ENCODE data around the gene ZIK1. TPM values are rescaled to one million over a fixed set of nuclear protein-coding genes. Genes with fewer than 3 reads are reported as not detected.

Gene ZIK1
- total and polyA plus RNA-seq, 2 experiments from 2014 or later: 10.3 to 40.5 TPM

DNA sequence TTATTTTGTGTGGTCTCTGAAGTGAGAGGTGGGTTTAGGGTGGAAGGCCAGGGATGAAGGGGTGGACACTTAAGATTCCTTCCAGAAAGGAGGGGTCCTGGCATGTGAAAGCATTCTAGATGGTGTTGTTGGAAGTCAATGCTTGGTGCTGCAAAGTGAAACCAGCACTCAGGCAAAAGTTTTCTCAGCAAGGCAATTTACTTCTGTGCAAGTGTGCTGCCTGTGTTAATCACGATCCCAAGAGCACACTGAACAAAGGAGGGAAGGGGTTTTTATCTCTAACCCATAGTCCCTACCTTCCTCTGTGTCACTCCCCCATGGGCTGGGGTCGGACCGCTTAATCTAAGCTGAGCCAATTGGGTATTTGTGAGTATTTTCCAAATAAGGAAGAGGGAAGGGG, 31.4 kb downstream of the ZIK1 start (continued):
- TF ChIP-seq STAT1 (IDR thresholded peaks at IDR 0.05; ENCODE audit: unreplicated experiment) (no peak), EZH2phosphoT487 (IDR thresholded peaks at IDR 0.05; ENCODE audit: unreplicated experiment) (no peak), POLR2AphosphoS5 (IDR thresholded peaks at IDR 0.05; ENCODE audit: low read depth) (no peak), CREB1 (CRISPR knock-in tag; IDR thresholded peaks at IDR 0.05; ENCODE audit: low read depth) (no peak)
- TF ChIP-seq, protein P1, sequence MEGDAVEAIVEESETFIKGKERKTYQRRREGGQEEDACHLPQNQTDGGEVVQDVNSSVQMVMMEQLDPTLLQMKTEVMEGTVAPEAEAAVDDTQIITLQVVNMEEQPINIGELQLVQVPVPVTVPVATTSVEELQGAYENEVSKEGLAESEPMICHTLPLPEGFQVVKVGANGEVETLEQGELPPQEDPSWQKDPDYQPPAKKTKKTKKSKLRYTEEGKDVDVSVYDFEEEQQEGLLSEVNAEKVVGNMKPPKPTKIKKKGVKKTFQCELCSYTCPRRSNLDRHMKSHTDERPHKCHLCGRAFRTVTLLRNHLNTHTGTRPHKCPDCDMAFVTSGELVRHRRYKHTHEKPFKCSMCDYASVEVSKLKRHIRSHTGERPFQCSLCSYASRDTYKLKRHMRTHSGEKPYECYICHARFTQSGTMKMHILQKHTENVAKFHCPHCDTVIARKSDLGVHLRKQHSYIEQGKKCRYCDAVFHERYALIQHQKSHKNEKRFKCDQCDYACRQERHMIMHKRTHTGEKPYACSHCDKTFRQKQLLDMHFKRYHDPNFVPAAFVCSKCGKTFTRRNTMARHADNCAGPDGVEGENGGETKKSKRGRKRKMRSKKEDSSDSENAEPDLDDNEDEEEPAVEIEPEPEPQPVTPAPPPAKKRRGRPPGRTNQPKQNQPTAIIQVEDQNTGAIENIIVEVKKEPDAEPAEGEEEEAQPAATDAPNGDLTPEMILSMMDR (conservative IDR thresholded peaks at IDR 0.05; ENCODE audit: low read depth in 2 of 2): no peak

DNA sequence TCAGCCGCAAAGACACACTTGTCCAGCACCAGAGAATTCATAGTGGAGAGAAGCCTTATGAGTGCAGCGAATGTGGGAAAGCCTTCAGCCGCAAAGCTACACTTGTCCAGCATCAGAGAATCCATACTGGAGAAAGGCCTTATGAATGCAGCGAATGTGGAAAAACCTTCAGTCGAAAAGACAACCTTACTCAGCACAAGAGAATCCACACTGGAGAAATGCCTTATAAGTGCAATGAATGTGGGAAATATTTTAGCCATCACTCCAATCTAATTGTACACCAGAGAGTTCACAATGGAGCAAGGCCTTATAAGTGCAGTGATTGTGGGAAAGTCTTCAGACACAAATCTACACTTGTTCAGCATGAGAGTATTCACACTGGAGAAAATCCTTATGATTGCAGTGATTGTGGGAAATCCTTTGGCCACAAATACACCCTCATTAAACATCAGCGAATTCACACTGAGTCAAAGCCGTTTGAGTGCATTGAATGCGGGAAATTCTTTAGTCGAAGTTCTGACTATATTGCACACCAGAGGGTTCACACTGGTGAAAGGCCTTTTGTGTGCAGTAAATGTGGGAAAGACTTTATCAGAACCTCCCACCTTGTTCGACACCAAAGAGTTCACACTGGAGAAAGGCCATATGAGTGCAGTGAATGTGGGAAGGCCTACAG, 36.9 kb downstream of the ZIK1 start:
- Histone ChIP-seq H3K27ac (ENCODE audit: low read depth) (no peak overlapping the region), H4K20me1 (replicated peaks; ENCODE audit: insufficient read depth) (peaks cover 14% of the 10 kb centered on the region), H3K79me2 (replicated peaks; ENCODE audit: insufficient read depth) (peaks cover 90% of the 10 kb centered on the region), H3K27me3 (ENCODE audit: insufficient read depth) (no peaks in the 10 kb centered on the region), H3K9me2 (ENCODE audit: insufficient read depth) (peaks cover 14% of the 10 kb centered on the region), H3K36me3 (ENCODE audit: insufficient read depth) (peaks cover 80% of the 10 kb centered on the region), H2AFZ (no peak overlapping the region), H3K4me1 (ENCODE audit: insufficient read depth) (no peaks in the 10 kb centered on the region), H3K4me2 (no peak overlapping the region), H3F3A (replicated peaks; ENCODE audit: low read depth) (0 out of 2 replicates have a peak, but pooled peaks cover 11% of the 10 kb centered on the region), H3K4me3 (peak overlapping the region; percentile 28; the same call in 1 of the 2 replicates)
- DNase-seq (ENCODE audit: low spot score) (peak; percentile 40), ATAC-seq (no peak)
- Mint-ChIP-seq H3K27me3 (ENCODE audit: insufficient read depth, low read depth, poor library complexity) (peaks cover 10% of the 10 kb centered on the region), H3K36me3 (ENCODE audit: low read depth) (peaks cover 98% of the 10 kb centered on the region), H3K27ac (no peak overlapping the region), H3K4me1 (no peaks in the 10 kb centered on the region), H3K9me3 (peaks cover 96% of the 10 kb centered on the region), H3K4me3 (no peak overlapping the region)
- no peak for TF ChIP-seq CREB1 (CRISPR knock-in tag; IDR thresholded peaks at IDR 0.05; ENCODE audit: low read depth)
- TF ChIP-seq POLR2AphosphoS5 (IDR thresholded peaks at IDR 0.05; ENCODE audit: low read depth): no peak
- TF ChIP-seq, protein P2, sequence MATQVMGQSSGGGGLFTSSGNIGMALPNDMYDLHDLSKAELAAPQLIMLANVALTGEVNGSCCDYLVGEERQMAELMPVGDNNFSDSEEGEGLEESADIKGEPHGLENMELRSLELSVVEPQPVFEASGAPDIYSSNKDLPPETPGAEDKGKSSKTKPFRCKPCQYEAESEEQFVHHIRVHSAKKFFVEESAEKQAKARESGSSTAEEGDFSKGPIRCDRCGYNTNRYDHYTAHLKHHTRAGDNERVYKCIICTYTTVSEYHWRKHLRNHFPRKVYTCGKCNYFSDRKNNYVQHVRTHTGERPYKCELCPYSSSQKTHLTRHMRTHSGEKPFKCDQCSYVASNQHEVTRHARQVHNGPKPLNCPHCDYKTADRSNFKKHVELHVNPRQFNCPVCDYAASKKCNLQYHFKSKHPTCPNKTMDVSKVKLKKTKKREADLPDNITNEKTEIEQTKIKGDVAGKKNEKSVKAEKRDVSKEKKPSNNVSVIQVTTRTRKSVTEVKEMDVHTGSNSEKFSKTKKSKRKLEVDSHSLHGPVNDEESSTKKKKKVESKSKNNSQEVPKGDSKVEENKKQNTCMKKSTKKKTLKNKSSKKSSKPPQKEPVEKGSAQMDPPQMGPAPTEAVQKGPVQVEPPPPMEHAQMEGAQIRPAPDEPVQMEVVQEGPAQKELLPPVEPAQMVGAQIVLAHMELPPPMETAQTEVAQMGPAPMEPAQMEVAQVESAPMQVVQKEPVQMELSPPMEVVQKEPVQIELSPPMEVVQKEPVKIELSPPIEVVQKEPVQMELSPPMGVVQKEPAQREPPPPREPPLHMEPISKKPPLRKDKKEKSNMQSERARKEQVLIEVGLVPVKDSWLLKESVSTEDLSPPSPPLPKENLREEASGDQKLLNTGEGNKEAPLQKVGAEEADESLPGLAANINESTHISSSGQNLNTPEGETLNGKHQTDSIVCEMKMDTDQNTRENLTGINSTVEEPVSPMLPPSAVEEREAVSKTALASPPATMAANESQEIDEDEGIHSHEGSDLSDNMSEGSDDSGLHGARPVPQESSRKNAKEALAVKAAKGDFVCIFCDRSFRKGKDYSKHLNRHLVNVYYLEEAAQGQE (IDR thresholded peaks at IDR 0.05; ENCODE audit: unreplicated experiment): no peak
- TF ChIP-seq EZH2 (IDR thresholded peaks at IDR 0.05; ENCODE audit: low read depth, unreplicated experiment): no peak
- TF ChIP-seq, protein P3, sequence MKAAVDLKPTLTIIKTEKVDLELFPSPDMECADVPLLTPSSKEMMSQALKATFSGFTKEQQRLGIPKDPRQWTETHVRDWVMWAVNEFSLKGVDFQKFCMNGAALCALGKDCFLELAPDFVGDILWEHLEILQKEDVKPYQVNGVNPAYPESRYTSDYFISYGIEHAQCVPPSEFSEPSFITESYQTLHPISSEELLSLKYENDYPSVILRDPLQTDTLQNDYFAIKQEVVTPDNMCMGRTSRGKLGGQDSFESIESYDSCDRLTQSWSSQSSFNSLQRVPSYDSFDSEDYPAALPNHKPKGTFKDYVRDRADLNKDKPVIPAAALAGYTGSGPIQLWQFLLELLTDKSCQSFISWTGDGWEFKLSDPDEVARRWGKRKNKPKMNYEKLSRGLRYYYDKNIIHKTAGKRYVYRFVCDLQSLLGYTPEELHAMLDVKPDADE (IDR thresholded peaks at IDR 0.05): no peak
- no peak for TF ChIP-seq ZNF114 (CRISPR knock-in tag; IDR thresholded peaks at IDR 0.05)
- no peak for TF ChIP-seq ZNF331 (CRISPR knock-in tag; IDR thresholded peaks at IDR 0.05; ENCODE audit: low read depth)
- TF ChIP-seq, protein P1 (conservative IDR thresholded peaks at IDR 0.05; ENCODE audit: low read depth in 2 of 2): no peak

Data from GM23338 (cell line).